IMR-90 (cell line): Measurements from ENCODE around the gene ALG11. TPM values are rescaled to one million over a fixed set of nuclear protein-coding genes. Genes with fewer than 3 reads are reported as not detected.

ENCODE experiments used
- ATAC-seq: fragments of 200-7000 bp; cut with Tn5 transposase; 2 replicates; pipeline ENCODE4 v1.9.1; 2020; ENCODE audit warnings: low read depth, mild to moderate bottlenecking, moderate library complexity
- BruUV-seq: library from RNA; stranded (reverse); fragments of 400-500 nt; replicated peaks from 2 replicates; lab custom pipeline; 2021; lab: Mats Ljungman, UMichigan
- CTCF ChIA-PET: fragments of 300-600 bp; formaldehyde crosslinking; extraction: SDS; loops from one replicate; lab custom pipeline; 2021; ENCODE audit warnings: antibody characterized with exemption; lab: Yijun Ruan, JAX
- POLR2A ChIA-PET: fragments of 300-600 bp; sonication (Branson Sonifier 250); formaldehyde crosslinking; loops from one replicate; lab custom pipeline; 2022; ENCODE audit warnings: antibody characterized with exemption; ENCODE audit not compliant: unreplicated experiment; lab: Charles Lee
- DNase-seq: peaks from one replicate; pipeline ENCODE4 v3.0.0; 2013
- H2AFZ ChIP-seq: replicated peaks from 2 replicates; pipeline ENCODE3; 2013; ENCODE audit warnings: low read length, mild to moderate bottlenecking; ENCODE audit not compliant: poor library complexity
- H2AK5ac ChIP-seq: 2 replicates; pipeline ENCODE4 v1.6.1; 2013; ENCODE audit warnings: low read depth, low read length, inconsistent platforms
- H2AK9ac ChIP-seq: replicated peaks from 2 replicates; pipeline ENCODE3; 2013; ENCODE audit warnings: mild to moderate bottlenecking, low read depth, low read length, moderate library complexity; ENCODE audit not compliant: poor library complexity
- H2BK120ac ChIP-seq: 2 replicates; pipeline ENCODE4 v1.6.1; 2013; ENCODE audit warnings: low read depth, low read length, inconsistent platforms
- H2BK15ac ChIP-seq: 3 replicates; pipeline ENCODE4 v1.6.1; 2013; ENCODE audit warnings: low read depth, low read length, inconsistent platforms
- H2BK20ac ChIP-seq: 2 replicates; pipeline ENCODE4 v1.6.1; 2013; ENCODE audit warnings: low read depth, mild to moderate bottlenecking, inconsistent platforms, low read length, moderate library complexity
- H2BK5ac ChIP-seq: 2 replicates; pipeline ENCODE4 v1.6.1; 2013; ENCODE audit warnings: mild to moderate bottlenecking, low read depth, low read length, inconsistent platforms; ENCODE audit not compliant: poor library complexity, severe bottlenecking
- H3K14ac ChIP-seq: replicated peaks from 2 replicates; pipeline ENCODE4 v1.6.1; 2013; ENCODE audit warnings: low read depth, low read length, inconsistent platforms
- H3K18ac ChIP-seq: 2 replicates; pipeline ENCODE4 v1.6.1; 2013; ENCODE audit warnings: low read depth, low read length, control low read depth
- H3K23ac ChIP-seq: 2 replicates; pipeline ENCODE4 v1.6.1; 2013; ENCODE audit warnings: low read depth, low read length, inconsistent platforms
- H3K27ac ChIP-seq: 2 replicates; pipeline ENCODE4 v1.5.1; 2013; ENCODE audit warnings: mild to moderate bottlenecking, control low read depth, low read length; ENCODE audit not compliant: insufficient read depth
- H3K27me3 ChIP-seq: 2 replicates; pipeline ENCODE4 v1.6.1; 2013; ENCODE audit warnings: low read length; ENCODE audit not compliant: control insufficient read depth, insufficient read depth
- H3K36me3 ChIP-seq: 2 replicates; pipeline ENCODE4 v1.6.1; 2013; ENCODE audit warnings: low read length, mixed read lengths; ENCODE audit not compliant: control insufficient read depth, insufficient read depth
- H3K4ac ChIP-seq: 2 replicates; pipeline ENCODE4 v1.6.1; 2013; ENCODE audit warnings: low read depth, low read length, inconsistent platforms
- H3K4me1 ChIP-seq: 2 replicates; pipeline ENCODE4 v1.6.1; 2013; ENCODE audit warnings: low read length, mixed read lengths; ENCODE audit not compliant: control insufficient read depth, insufficient read depth
- H3K4me2 ChIP-seq: 2 replicates; pipeline ENCODE4 v1.6.1; 2013; ENCODE audit warnings: low read depth, mild to moderate bottlenecking, control low read depth, low read length, moderate library complexity
- H3K4me3 ChIP-seq: 2 replicates; pipeline ENCODE4 v1.5.1; 2013; ENCODE audit warnings: low read depth, mild to moderate bottlenecking, control low read depth, low read length, moderate library complexity; ENCODE audit not compliant: insufficient read depth
- H3K56ac ChIP-seq: 2 replicates; pipeline ENCODE4 v1.6.1; 2013; ENCODE audit warnings: low read length, inconsistent platforms; ENCODE audit not compliant: insufficient read depth; ENCODE audit errors: extremely low read depth
- H3K79me1 ChIP-seq, 2 experiments: 2 replicates each; pipeline ENCODE4 v1.6.1; 2013; ENCODE audit warnings: low read length in 2 of 2, inconsistent platforms in 1 of 2, low read depth in 1 of 2
- H3K9ac ChIP-seq: 2 replicates; pipeline ENCODE4 v1.6.1; 2013; ENCODE audit warnings: low read depth, low read length, control low read depth
- H3K9me1 ChIP-seq: 2 replicates; pipeline ENCODE4 v1.6.1; 2013; ENCODE audit warnings: low read length, inconsistent platforms; ENCODE audit not compliant: insufficient read depth
- H3K9me3 ChIP-seq: 2 replicates; pipeline ENCODE4 v1.6.1; 2013; ENCODE audit warnings: low read length; ENCODE audit not compliant: control insufficient read depth, insufficient read depth
- H4K20me1 ChIP-seq: 2 replicates; pipeline ENCODE4 v1.6.1; 2013; ENCODE audit warnings: low read length, inconsistent platforms; ENCODE audit not compliant: insufficient read depth
- H4K5ac ChIP-seq: 2 replicates; pipeline ENCODE4 v1.6.1; 2013; ENCODE audit warnings: mild to moderate bottlenecking, low read depth, low read length, control low read depth
- H4K8ac ChIP-seq, 2 experiments: 2 replicates each; pipeline ENCODE4 v1.6.1; 2013; ENCODE audit warnings: low read depth in 2 of 2, low read length in 2 of 2, control low read depth in 1 of 2, inconsistent platforms in 1 of 2
- H4K91ac ChIP-seq: 2 replicates; pipeline ENCODE4 v1.6.1; 2013; ENCODE audit warnings: low read depth, low read length, inconsistent platforms; ENCODE audit not compliant: insufficient read depth
- MAFK ChIP-seq: IDR thresholded peaks from 2 replicates; pipeline ENCODE4 v1.6.1; 2012; ENCODE audit warnings: low read depth, low read length, improper control_type of control experiment
- RFX5 ChIP-seq: IDR thresholded peaks from 2 replicates; pipeline ENCODE4 v1.8.0; 2012; ENCODE audit warnings: low read depth, mild to moderate bottlenecking, low read length, moderate library complexity
- WGBS, 2 experiments: methylation state at CpG; one replicate each; pipeline versions ENCODE4 v1.1.5 to v1.1.7; 2013; ENCODE audit warnings: missing lambda C conversion rate in 2 of 2; ENCODE audit not compliant: insufficient read length in 1 of 2; ENCODE audit errors: extremely low coverage in 2 of 2; 5-methylcytosine and 5-hydroxymethylcytosine counted together
- dilution Hi-C: fragments of 300-500 bp; cut with HindIII; formaldehyde crosslinking; loops from one replicate; pipeline ENCODE4 v1.14.3; 2018; ENCODE audit warnings: low sequenced_read_pairs; ENCODE audit not compliant: unreplicated experiment
- in situ Hi-C: fragments of 300-500 bp; cut with MboI; formaldehyde crosslinking; loops from 3 replicates; pipeline ENCODE4 v1.14.3; 2019; ENCODE audit warnings: low sequenced_read_pairs, inconsistent platforms, mixed read lengths
- intact Hi-C: fragments of 100-400 bp; cut with micrococcal nuclease; formaldehyde crosslinking; loops from 2 replicates; pipeline ENCODE4 v1.10.0; 2022
- polyA plus RNA-seq, 3 experiments: library from polyadenylated mRNA; depleted of rRNA; stranded (reverse); fragments of >200 nt; gene quantifications; 2 replicates each; pipeline ENCODE4 v1.2.3, GENCODE V29; 2012; ENCODE audit warnings: low replicate concordance in 1 of 3
- total RNA-seq: library from RNA; depleted of rRNA; stranded (reverse); fragments of >200 nt; gene quantifications from 2 replicates; pipeline ENCODE4 v1.2.3, GENCODE V29; 2012

The ALG11 gene
- total and polyA plus RNA-seq, 2 of the 4 experiments (the other 2 are of a cell fraction): 10.0 to 12.7 TPM

GRCh38 chr13:51976890-51977289, 35.3 kb upstream of the ALG11 start:
- H3K4me3 ChIP-seq: no peak overlapping the region
- H3K27ac ChIP-seq: no peak overlapping the region
- H2BK5ac ChIP-seq: no peak overlapping the region
- H4K20me1 ChIP-seq: no peaks in the 10 kb centered on the region
- H3K36me3 ChIP-seq: no peaks in the 10 kb centered on the region
- H4K91ac ChIP-seq: no peak overlapping the region
- H2AFZ ChIP-seq: no peak overlapping the region
- no peak overlapping the region for H3K18ac ChIP-seq
- no peak overlapping the region for H2AK9ac ChIP-seq
- intact Hi-C loops: no loop called here
- no peak overlapping the region for H3K56ac ChIP-seq
- no peaks in the 10 kb centered on the region for H3K9me1 ChIP-seq
- no peak overlapping the region for H2BK20ac ChIP-seq
- no peak overlapping the region for H2BK15ac ChIP-seq
- BruUV-seq: no TSS peak
- no peak overlapping the region for H3K14ac ChIP-seq
- H3K27me3 ChIP-seq: peaks cover 3% of the 10 kb centered on the region; the same call in 1 of the 2 replicates
- H3K4me1 ChIP-seq: peaks cover 2% of the 10 kb centered on the region; the same call in 1 of the 2 replicates
- no peak for ATAC-seq
- WGBS, 2 experiments: no CpG with 5 or more reads among the region's 5 CpGs
- no peak overlapping the region for H3K4me2 ChIP-seq
- dilution Hi-C loops: no loop called here
- no peak for DNase-seq
- CTCF ChIA-PET: no interaction called here
- H3K9ac ChIP-seq: no peak overlapping the region
- no peak overlapping the region for H2BK120ac ChIP-seq
- H4K5ac ChIP-seq: no peak overlapping the region
- POLR2A ChIA-PET: no interaction called here
- H3K23ac ChIP-seq: no peak overlapping the region
- H2AK5ac ChIP-seq: no peak overlapping the region
- H3K9me3 ChIP-seq: no peaks in the 10 kb centered on the region
- H4K8ac ChIP-seq: no peak overlapping the region
- H3K79me1 ChIP-seq: no peaks in the 10 kb centered on the region
- in situ Hi-C loops: no loop called here
- no peak overlapping the region for H3K4ac ChIP-seq
- no peak for TF ChIP-seq RFX5
- no peak for TF ChIP-seq MAFK
